IPS-NIHi11 (cell line): ENCODE measurements around the gene GATC.
"Not testable (repeated sequence)": the region's sequence is repeated elsewhere in the genome, so short reads cannot be mapped to it uniquely, and the experiment has no call there.

Experiments
- DNase-seq: peaks from one replicate; pipeline ENCODE4 v3.0.0; 2012; ENCODE audit warnings: mixed read lengths, low spot score

GATC gene

DNA sequence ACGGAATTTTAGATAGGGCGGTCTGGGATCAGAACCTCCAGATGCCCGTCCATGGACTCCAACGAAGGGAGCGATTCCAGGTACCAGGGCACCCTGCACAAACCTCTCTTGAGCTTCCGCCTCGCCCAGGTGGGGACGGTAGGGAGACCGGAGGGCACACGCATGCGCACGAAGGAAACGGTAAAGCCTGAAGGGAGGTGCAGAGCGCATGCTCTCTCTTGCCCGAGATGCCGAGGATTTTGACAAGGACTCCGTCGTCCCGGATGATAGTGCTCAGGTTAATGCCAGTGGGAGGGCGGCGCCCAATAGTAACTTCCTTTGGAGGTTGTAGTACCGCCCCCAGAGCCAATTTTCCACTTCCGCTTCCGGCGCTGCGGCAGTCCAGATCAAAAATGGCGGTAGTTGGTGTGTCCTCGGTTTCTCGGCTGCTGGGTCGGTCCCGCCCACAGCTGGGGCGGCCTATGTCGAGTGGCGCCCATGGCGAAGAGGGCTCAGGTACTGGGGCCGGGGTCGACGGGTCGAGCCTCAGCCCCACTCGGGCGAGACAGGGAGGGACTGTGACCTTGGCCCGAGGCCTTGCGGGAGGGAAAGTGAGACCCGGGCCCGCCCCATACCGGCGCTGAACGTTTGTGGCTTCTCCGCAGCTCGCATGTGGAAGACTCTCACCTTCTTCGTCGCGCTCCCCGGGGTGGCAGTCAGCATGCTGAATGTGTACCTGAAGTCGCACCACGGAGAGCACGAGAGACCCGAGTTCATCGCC lies 8.3 kb upstream of the GATC start, which contains the start of gene COX6A1:
TSS of gene COX6A1 (plus strand) at position 379 of the 760 bp plus-strand sequence. CDS start at position 393, 14 bp downstream.
- peak; percentile 96 for DNase-seq

GRCh38 chr12:120438495-120439198 lies 7.6 kb upstream of the GATC start:
- no peak for DNase-seq

DNA sequence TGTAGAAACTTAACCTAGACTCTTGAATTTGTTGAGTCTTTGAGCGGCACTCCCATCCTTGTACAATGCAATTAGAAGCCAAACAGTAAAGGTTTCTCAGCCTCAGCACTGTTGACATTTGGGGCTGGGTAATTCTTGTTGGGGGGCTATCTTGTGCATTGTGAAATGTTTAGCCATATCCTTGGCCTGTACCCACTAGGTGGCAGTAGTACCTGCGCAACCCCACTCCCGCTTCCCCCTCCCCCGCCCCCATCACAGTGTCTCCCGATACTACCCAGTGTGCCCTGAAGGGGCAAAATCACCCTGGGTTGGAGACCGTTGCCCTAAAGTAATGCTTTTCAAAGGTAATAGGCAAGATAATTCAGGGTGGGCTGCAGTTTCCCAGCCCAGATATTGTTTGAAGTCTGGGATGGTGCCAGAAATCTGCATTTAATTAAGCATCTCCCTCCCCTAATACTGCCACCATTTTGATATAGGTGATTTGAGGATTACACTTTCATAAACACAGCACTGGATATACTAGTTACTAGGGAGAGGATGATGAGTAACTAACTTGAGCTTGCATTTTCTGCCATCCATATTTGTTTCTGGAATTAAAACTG lies 6.5 kb upstream of the GATC start:
- DNase-seq = peak; percentile 86

GRCh38 chr12:120444676-120445075 lies 1.6 kb upstream of the GATC start:
- no peak for DNase-seq

GRCh38 chr12:120446844-120447178 lies 567 bp downstream of the GATC start:
- DNase-seq = not testable (repeated sequence)

DNA sequence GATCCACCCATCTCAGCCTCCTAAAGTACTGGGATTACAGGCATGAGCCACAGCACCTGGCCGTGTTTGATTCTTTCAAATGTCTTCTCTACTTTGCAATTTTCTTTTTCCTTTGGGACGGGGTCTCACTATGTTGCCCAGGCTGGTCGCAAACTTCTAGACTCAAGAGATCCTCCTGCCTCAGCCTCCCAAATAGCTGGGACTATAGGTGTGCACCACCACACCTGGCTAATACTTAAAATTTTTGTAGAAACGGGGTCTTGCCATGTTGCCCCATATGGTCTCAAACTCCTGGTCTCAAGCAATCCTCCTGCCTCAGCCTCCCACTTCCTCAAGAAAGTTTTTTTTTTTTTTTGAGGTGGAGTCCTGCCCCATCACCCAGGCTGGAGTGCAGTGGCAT lies 1.7 kb downstream of the GATC start:
- no peak for DNase-seq

DNA sequence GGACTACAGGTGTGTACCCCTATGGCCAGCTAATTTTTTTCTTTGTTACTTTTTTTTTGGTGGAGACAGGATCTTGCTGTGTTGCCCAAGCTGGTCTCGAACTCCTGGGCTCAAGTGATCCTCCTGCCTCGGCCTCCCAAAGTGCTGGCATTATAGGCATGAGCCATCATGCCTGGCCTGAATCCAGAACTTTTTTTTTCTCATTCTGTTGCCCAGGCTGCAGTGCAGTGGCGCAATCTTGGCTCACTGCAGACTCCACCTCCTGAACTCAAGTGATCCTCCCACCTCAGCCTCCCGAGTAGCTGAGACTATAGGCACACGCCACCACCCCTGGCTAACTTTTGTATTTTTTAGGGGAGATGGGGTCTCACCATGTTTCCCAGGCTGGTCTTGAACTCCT lies 6.3 kb downstream of the GATC start:
- not testable (repeated sequence) for DNase-seq

DNA sequence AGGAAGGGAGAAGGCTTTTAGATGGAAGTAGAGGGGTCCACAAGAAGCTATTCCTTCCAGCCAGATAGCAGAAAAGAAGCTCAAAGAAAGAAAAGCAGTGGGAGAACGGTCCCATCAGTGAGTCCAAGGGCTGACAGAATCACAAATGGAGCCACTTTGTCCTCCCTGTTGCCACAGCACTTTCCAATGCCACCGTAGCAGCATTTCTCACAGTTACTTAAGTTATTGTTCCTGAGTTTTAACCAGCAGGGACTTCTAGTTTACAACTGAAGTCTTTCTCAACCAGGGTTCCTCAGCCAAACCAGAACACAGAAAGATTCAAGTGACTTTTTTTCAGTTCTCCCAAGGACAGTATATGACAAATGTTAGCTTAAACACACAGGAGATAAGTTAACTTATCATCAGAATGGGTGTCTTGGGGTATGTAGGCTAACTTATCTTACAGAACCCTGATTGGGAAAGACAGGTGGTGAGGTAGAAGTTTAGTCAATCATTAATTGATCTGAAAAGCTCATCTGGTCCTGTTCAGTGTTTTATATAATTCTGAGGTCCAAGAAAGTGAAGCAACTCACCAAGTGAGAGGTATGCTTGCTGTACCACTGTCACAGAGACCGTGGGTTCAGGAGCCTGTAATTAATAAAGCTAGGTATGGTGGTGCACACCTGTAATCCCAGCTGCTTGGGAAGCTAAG lies 7.0 kb downstream of the GATC start:
- DNase-seq = no peak

- peak; percentile 59 for DNase-seq
Observed at GRCh38 chr12:120453977-120454376, 7.7 kb downstream of the GATC start.

DNA sequence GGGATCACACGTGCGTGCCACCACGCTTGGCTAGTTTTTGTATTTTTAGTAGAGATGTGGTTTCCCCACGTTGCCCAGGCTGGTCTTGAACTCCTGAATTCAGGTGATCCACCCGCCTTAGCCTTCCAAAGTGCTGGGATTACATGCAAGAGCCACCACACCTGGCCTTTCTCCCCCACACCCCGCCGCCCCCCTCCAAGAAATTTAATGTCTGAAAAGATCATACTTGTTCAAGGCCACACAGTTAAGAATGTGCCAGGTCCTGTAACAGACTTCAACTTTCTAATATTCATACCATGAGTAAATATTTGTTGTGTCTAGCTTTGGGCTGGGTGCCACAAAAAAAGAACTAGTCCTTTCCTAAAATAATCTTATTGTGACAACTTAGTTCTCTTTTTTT lies 9.1 kb downstream of the GATC start:
- DNase-seq = no peak

DNA sequence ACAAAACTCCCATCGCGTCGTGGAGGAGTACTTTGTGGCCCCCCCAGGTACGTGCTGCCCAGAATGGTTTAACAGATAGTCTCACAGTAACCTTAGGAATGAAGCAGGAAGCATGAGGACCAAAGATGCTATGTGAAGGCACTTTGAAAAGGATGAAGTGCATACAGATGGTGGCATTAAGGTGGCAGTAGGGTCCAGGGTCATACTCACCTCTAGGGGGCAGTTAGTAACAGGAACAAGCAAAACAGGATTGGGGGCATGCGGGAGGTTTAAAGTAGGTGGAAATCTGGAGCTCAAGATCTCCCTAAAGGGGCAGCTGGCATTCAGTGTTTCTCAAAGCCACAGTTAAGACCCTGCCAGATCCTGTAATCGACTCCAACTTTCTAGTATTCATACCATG lies 10.9 kb downstream of the GATC start:
- DNase-seq = peak; percentile 59

GRCh38 chr12:120460157-120460556 lies 13.9 kb downstream of the GATC start:
- no peak for DNase-seq

- no peak for DNase-seq
Observed at GRCh38 chr12:120462099-120462640, 15.9 kb downstream of the GATC start.

DNA sequence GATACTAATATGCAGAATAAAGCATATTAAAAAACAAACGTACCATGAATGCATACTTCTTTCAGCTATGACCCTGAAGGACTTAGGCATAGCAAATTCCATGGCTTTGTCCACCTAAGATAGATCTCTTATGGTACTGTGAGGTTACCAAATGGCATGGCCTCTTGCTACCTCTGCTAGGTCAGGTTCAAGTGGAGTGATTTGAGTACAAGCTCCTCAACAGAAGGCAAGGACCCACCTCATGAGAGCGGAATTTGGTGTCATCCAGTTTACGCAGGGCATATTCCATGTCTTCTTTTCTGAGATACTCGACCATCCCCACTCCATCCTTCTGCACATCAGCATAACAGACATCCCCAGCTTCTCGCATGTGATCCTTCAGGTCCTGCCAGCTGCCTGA lies 17.5 kb downstream of the GATC start:
- DNase-seq = no peak

- DNase-seq = no peak
Observed at GRCh38 chr12:120465756-120466155, 19.5 kb downstream of the GATC start.

GRCh38 chr12:120466560-120467315 lies 20.5 kb downstream of the GATC start:
- no peak for DNase-seq

DNA sequence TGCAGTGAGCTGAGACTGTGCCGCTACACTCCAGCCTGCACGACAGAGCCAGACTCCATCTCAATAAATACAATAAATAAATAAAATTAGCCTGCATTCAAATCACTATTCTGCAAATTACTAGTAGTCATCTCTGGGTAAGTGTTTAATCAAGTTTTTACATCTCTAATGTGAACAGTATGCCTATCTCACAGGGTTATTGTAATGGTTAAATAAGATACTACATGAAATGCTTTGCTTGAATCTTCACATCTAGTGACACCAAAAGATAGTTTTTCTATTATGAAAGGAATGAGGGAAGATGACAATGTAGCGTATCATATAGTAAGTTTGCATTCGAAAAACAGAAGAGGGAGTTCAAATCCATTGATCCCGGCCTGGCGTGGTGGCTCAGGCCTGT lies 21.2 kb downstream of the GATC start:
- no peak for DNase-seq

GRCh38 chr12:120468325-120468820 lies 22.1 kb downstream of the GATC start:
- peak; percentile 21 for DNase-seq

- DNase-seq = peak; percentile 80
Observed at GRCh38 chr12:120468821-120469449, 22.7 kb downstream of the GATC start.

- DNase-seq = peak; percentile 99
Observed at GRCh38 chr12:120469450-120470149, 23.4 kb downstream of the GATC start, which contains the start of gene SRSF9. TSS of gene SRSF9 (minus strand) at chr12:120469748. CDS start at chr12:120469609, 139 bp downstream.
